DND-41 (cell line): ENCODE results near the gene NRXN3.

Experiments used
- ATAC-seq: fragments of 200-7000 bp; cut with Tn5 transposase; 3 replicates; pipeline ENCODE4 v1.9.1; 2021; ENCODE audit warnings: low read depth; ENCODE audit not compliant: insufficient read depth
- DNase-seq: peaks from one replicate; pipeline ENCODE4 v3.0.0-alpha.2; 2020
- H2AFZ ChIP-seq: 2 replicates; pipeline ENCODE4 v1.6.0; 2012; ENCODE audit warnings: low read depth, low read length
- H3K27ac ChIP-seq: 2 replicates; pipeline ENCODE4 v1.5.1; 2012; ENCODE audit warnings: low read length, inconsistent platforms
- H3K27me3 ChIP-seq: fragments of 200-600 bp; sonication (generic); 2 replicates; pipeline ENCODE4 v1.6.0; 2012; ENCODE audit warnings: low read length, mild to moderate bottlenecking, inconsistent platforms; ENCODE audit not compliant: insufficient read depth, poor library complexity
- H3K36me3 ChIP-seq: 2 replicates; pipeline ENCODE4 v1.5.1; 2012; ENCODE audit warnings: low read length, inconsistent platforms; ENCODE audit not compliant: insufficient read depth
- H3K4me1 ChIP-seq: 2 replicates; pipeline ENCODE4 v1.5.1; 2012; ENCODE audit warnings: mild to moderate bottlenecking, low read length; ENCODE audit not compliant: insufficient read depth
- H3K4me2 ChIP-seq: 2 replicates; pipeline ENCODE4 v1.6.0; 2012; ENCODE audit warnings: mild to moderate bottlenecking, moderate library complexity, low read length, inconsistent platforms; ENCODE audit not compliant: insufficient read depth
- H3K4me3 ChIP-seq, 2 experiments: fragments of 200-600 bp in 1 of 2; shearing (Covaris generic) in 1 of 2; 2 replicates each; pipeline ENCODE4 v1.5.1; 2012 to 2016; ENCODE audit warnings: inconsistent platforms in 2 of 2, low read length in 2 of 2, mild to moderate bottlenecking in 2 of 2, low read depth in 1 of 2, moderate library complexity in 1 of 2
- H3K79me2 ChIP-seq: 2 replicates; pipeline ENCODE4 v1.6.0; 2012; ENCODE audit warnings: low read length, inconsistent platforms; ENCODE audit not compliant: insufficient read depth
- H3K9ac ChIP-seq: 2 replicates; pipeline ENCODE4 v1.6.0; 2012; ENCODE audit warnings: low read depth, mild to moderate bottlenecking, inconsistent platforms, low read length, moderate library complexity
- H3K9me3 ChIP-seq: 2 replicates; pipeline ENCODE4 v1.5.1; 2012; ENCODE audit warnings: low read length, moderate library complexity, mild to moderate bottlenecking, inconsistent platforms; ENCODE audit not compliant: insufficient read depth, severe bottlenecking
- H4K20me1 ChIP-seq: 2 replicates; pipeline ENCODE4 v1.6.0; 2012; ENCODE audit warnings: low read length; ENCODE audit not compliant: insufficient read depth
- CTCF ChIP-seq: IDR thresholded peaks from 2 replicates; pipeline ENCODE4 v1.5.1; 2012; ENCODE audit warnings: borderline replicate concordance, low read length, moderate library complexity, mild to moderate bottlenecking; ENCODE audit not compliant: poor library complexity, severe bottlenecking; ENCODE audit errors: extremely low read depth
- EZH2 ChIP-seq: IDR thresholded peaks from 3 replicates; pipeline ENCODE4 v1.6.1; 2012; ENCODE audit warnings: borderline replicate concordance, low read depth, mild to moderate bottlenecking, moderate library complexity, low read length, inconsistent platforms; ENCODE audit not compliant: severe bottlenecking

The NRXN3 gene

GRCh38 chr14:78592616-78593219 is 422.5 kb downstream of the NRXN3 start:
- H3K27ac ChIP-seq, result no peak overlapping the region
- DNase-seq (no peak), ATAC-seq (no peak)
- H3K36me3 ChIP-seq, result no peaks in the 10 kb centered on the region
- H3K4me1 ChIP-seq, result no peaks in the 10 kb centered on the region
- H2AFZ ChIP-seq, result no peak overlapping the region
- no peak for TF ChIP-seq EZH2
- no peak for TF ChIP-seq CTCF
- H3K79me2 ChIP-seq, result no peaks in the 10 kb centered on the region
- H3K4me2 ChIP-seq, result no peak overlapping the region
- H4K20me1 ChIP-seq, result no peaks in the 10 kb centered on the region
- no peak overlapping the region for H3K9ac ChIP-seq
- H3K9me3 ChIP-seq, result no peaks in the 10 kb centered on the region
- peaks cover 2% of the 10 kb centered on the region for H3K27me3 ChIP-seq
- H3K4me3 ChIP-seq, result no peak overlapping the region

GRCh38 chr14:78593949-78594348 is 423.8 kb downstream of the NRXN3 start:
- no peak overlapping the region for H3K4me3 ChIP-seq
- DNase-seq, result no peak
- H3K4me1 ChIP-seq, result no peaks in the 10 kb centered on the region
- no peak for TF ChIP-seq CTCF
- no peak for TF ChIP-seq EZH2
- H3K79me2 ChIP-seq, result no peaks in the 10 kb centered on the region
- no peak overlapping the region for H3K9ac ChIP-seq
- no peaks in the 10 kb centered on the region for H3K36me3 ChIP-seq
- H4K20me1 ChIP-seq, result no peaks in the 10 kb centered on the region
- H3K27ac ChIP-seq, result no peak overlapping the region
- no peak overlapping the region for H3K4me2 ChIP-seq
- no peak overlapping the region for H2AFZ ChIP-seq
- no peak for ATAC-seq
- no peaks in the 10 kb centered on the region for H3K9me3 ChIP-seq
- H3K27me3 ChIP-seq, result peaks cover 2% of the 10 kb centered on the region

- Histone ChIP-seq H3K79me2 (no peaks in the 10 kb centered on the region), H3K27ac (no peak overlapping the region), H3K36me3 (no peaks in the 10 kb centered on the region), H3K4me2 (no peak overlapping the region), H3K4me3 (no peak overlapping the region), H4K20me1 (no peaks in the 10 kb centered on the region), H2AFZ (no peak overlapping the region), H3K4me1 (no peaks in the 10 kb centered on the region), H3K9ac (no peak overlapping the region), H3K9me3 (no peaks in the 10 kb centered on the region), H3K27me3 (peaks cover 2% of the 10 kb centered on the region)
- ATAC-seq (no peak), DNase-seq (peak; percentile 10)
- peak; percentile 44 for TF ChIP-seq CTCF
- TF ChIP-seq EZH2, result no peak
Observed at GRCh38 chr14:78595797-78596196, 425.6 kb downstream of the NRXN3 start.
